BLaER1 (cell line): ENCODE results near the gene TBC1D2B.
A peak's percentile ranks its signal among the peaks of the same experiment; 100 is the strongest.
"Not testable (repeated sequence)": the region's sequence is repeated elsewhere in the genome, so short reads cannot be mapped to it uniquely, and the experiment has no call there.

Experiments
- H3K27ac ChIP-seq: shearing (Covaris generic); formaldehyde crosslinking; 2 replicates; pipeline ENCODE4 v1.8.1; 2022
- H3K27me3 ChIP-seq: shearing (Covaris generic); formaldehyde crosslinking; 2 replicates; pipeline ENCODE4 v1.8.1; 2022
- H3K36me3 ChIP-seq: shearing (Covaris generic); formaldehyde crosslinking; 2 replicates; pipeline ENCODE4 v1.8.1; 2022
- H3K4me1 ChIP-seq: shearing (Covaris generic); formaldehyde crosslinking; 2 replicates; pipeline ENCODE4 v1.8.1; 2022
- H3K4me2 ChIP-seq: shearing (Covaris generic); formaldehyde crosslinking; 2 replicates; pipeline ENCODE4 v1.8.1; 2022
- H3K4me3 ChIP-seq: shearing (Covaris generic); formaldehyde crosslinking; 2 replicates; pipeline ENCODE4 v1.8.1; 2022
- H3K9ac ChIP-seq: shearing (Covaris generic); formaldehyde crosslinking; 2 replicates; pipeline ENCODE4 v1.8.1; 2022
- H3K9me3 ChIP-seq: shearing (Covaris generic); formaldehyde crosslinking; 2 replicates; pipeline ENCODE4 v1.8.1; 2022
- H4K20me1 ChIP-seq: shearing (Covaris generic); formaldehyde crosslinking; 2 replicates; pipeline ENCODE4 v1.8.1; 2022
- Cebpa-rat ChIP-seq: shearing (Covaris generic); IDR thresholded peaks from 2 replicates; pipeline ENCODE4 v1.8.1; 2022

TBC1D2B gene

GRCh38 chr15:77996226-77996625 is 81.3 kb downstream of the TBC1D2B start:
- H3K4me1 ChIP-seq = peaks cover 68% of the 10 kb centered on the region
- H4K20me1 ChIP-seq = peaks cover 13% of the 10 kb centered on the region; the same call in 1 of the 2 replicates
- peaks cover 40% of the 10 kb centered on the region for H3K36me3 ChIP-seq
- H3K27ac ChIP-seq, H3K27me3 ChIP-seq, H3K9me3 ChIP-seq, H3K4me3 ChIP-seq, H3K9ac ChIP-seq: not testable (repeated sequence)
- peak overlapping the region; percentile 47 for H3K4me2 ChIP-seq

GRCh38 chr15:77995537-77995918 is 82.0 kb downstream of the TBC1D2B start:
- not testable (repeated sequence) for H3K27me3 ChIP-seq
- peaks cover 75% of the 10 kb centered on the region for H3K4me1 ChIP-seq

GRCh38 chr15:77994893-77995536 is 82.5 kb downstream of the TBC1D2B start:
- Histone ChIP-seq H3K36me3 (peaks cover 28% of the 10 kb centered on the region), H3K4me2 (peak overlapping the region; percentile 51), H3K4me1 (peaks cover 80% of the 10 kb centered on the region), H4K20me1 (peaks cover 20% of the 10 kb centered on the region; the same call in 1 of the 2 replicates)
- H3K27ac ChIP-seq, H3K4me3 ChIP-seq, H3K9ac ChIP-seq, H3K9me3 ChIP-seq, H3K27me3 ChIP-seq: not testable (repeated sequence)

More at GRCh38 chr15:77995537-77995918, 82.0 kb downstream of the TBC1D2B start:
- H3K9me3 ChIP-seq, H3K27ac ChIP-seq, H3K4me3 ChIP-seq, H3K9ac ChIP-seq: not testable (repeated sequence)
- peak overlapping the region; percentile 51 for H3K4me2 ChIP-seq
- H3K36me3 ChIP-seq = peaks cover 33% of the 10 kb centered on the region
- peaks cover 20% of the 10 kb centered on the region; the same call in 1 of the 2 replicates for H4K20me1 ChIP-seq

GRCh38 chr15:77993970-77994693 is 83.4 kb downstream of the TBC1D2B start:
- H3K27me3 ChIP-seq, H3K9me3 ChIP-seq: not testable (repeated sequence)
- peak overlapping the region; percentile 28 for H3K4me3 ChIP-seq
- peaks cover 20% of the 10 kb centered on the region; the same call in 1 of the 2 replicates for H4K20me1 ChIP-seq
- peak overlapping the region; percentile 65 for H3K9ac ChIP-seq
- peak overlapping the region; percentile 83 for H3K27ac ChIP-seq
- peaks cover 19% of the 10 kb centered on the region for H3K36me3 ChIP-seq
- H3K4me2 ChIP-seq = peak overlapping the region; percentile 97
- peaks cover 89% of the 10 kb centered on the region for H3K4me1 ChIP-seq

GRCh38 chr15:77993374-77993911 is 84.1 kb downstream of the TBC1D2B start:
- Histone ChIP-seq H3K4me2 (peak overlapping the region; percentile 97), H3K27me3 (no peaks in the 10 kb centered on the region), H3K4me1 (peaks cover 96% of the 10 kb centered on the region), H3K4me3 (peak overlapping the region; percentile 28), H3K9me3 (no peaks in the 10 kb centered on the region), H3K9ac (peak overlapping the region; percentile 65), H4K20me1 (peaks cover 20% of the 10 kb centered on the region; the same call in 1 of the 2 replicates), H3K36me3 (peaks cover 13% of the 10 kb centered on the region), H3K27ac (peak overlapping the region; percentile 83)
- TF ChIP-seq Cebpa-rat = no peak

- Histone ChIP-seq H3K27me3 (no peaks in the 10 kb centered on the region), H3K4me2 (peak overlapping the region; percentile 97), H4K20me1 (peaks cover 20% of the 10 kb centered on the region; the same call in 1 of the 2 replicates), H3K27ac (peak overlapping the region; percentile 86), H3K9me3 (no peaks in the 10 kb centered on the region), H3K36me3 (peaks cover 5% of the 10 kb centered on the region; the same call in 1 of the 2 replicates), H3K9ac (peak overlapping the region; percentile 69; the same call in 1 of the 2 replicates), H3K4me3 (no peak overlapping the region), H3K4me1 (peaks cover 98% of the 10 kb centered on the region)
- no peak for TF ChIP-seq Cebpa-rat
Measured at GRCh38 chr15:77992356-77993222, 84.9 kb downstream of the TBC1D2B start.

GRCh38 chr15:77991658-77992201 is 85.8 kb downstream of the TBC1D2B start:
- H3K4me2 ChIP-seq = peak overlapping the region; percentile 84
- H4K20me1 ChIP-seq = peaks cover 20% of the 10 kb centered on the region; the same call in 1 of the 2 replicates
- H3K27me3 ChIP-seq, H3K9me3 ChIP-seq, H3K36me3 ChIP-seq: not testable (repeated sequence)
- H3K27ac ChIP-seq = peak overlapping the region; percentile 86
- peaks cover 98% of the 10 kb centered on the region for H3K4me1 ChIP-seq
- peak overlapping the region; percentile 69; the same call in 1 of the 2 replicates for H3K9ac ChIP-seq
- 0 out of 2 replicates have a peak overlapping the region, but pooled peaks have one; percentile 33 for H3K4me3 ChIP-seq

- Histone ChIP-seq H3K4me1 (peaks cover 95% of the 10 kb centered on the region), H3K36me3 (no peaks in the 10 kb centered on the region), H3K9ac (peak overlapping the region; percentile 69), H3K4me2 (peak overlapping the region; percentile 84), H4K20me1 (peaks cover 20% of the 10 kb centered on the region; the same call in 1 of the 2 replicates), H3K27ac (peak overlapping the region; percentile 86), H3K4me3 (peak overlapping the region; percentile 33; the same call in 1 of the 2 replicates), H3K27me3 (no peaks in the 10 kb centered on the region), H3K9me3 (no peaks in the 10 kb centered on the region)
- TF ChIP-seq Cebpa-rat = no peak
Measured at GRCh38 chr15:77991029-77991406, 86.5 kb downstream of the TBC1D2B start.
